NCI-H1048 (cell line): ENCODE measurements around the gene MSRB3.
"Not testable (repeated sequence)": the region's sequence is repeated elsewhere in the genome, so short reads cannot be mapped to it uniquely, and the experiment has no call there.

Source experiments
- DNase-seq: peaks from one replicate; lab custom pipeline; 2025; lab: John Stamatoyannopoulos, UW

Gene MSRB3

GRCh38 chr12:65278576-65279368 lies at the start of gene MSRB3:
TSS of gene MSRB3 (plus strand) at chr12:65278683. CDS start at chr12:65308580, 29,897 bp downstream.
- no peak for DNase-seq

DNA sequence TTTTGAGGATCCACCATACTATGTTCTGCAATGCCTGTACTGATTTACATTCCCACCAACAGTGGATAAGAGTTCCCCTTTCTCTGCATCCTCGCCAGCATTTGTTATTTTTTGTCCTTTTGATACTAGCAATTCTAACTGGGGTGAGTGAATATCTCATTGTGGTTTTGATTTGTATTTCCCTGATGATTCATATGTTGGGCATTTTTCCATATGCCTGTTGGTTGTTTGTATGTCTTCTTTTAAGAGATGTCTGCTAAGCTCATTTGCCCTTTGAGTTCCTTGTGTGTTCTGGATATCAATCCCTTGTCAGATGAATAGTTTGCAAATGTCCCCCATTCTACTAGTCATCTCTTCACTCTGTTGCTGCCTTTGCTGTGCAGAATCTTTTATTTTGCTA lies 49.0 kb upstream of the MSRB3 start:
- no peak for DNase-seq

GRCh38 chr12:65232476-65233077 lies 45.9 kb upstream of the MSRB3 start:
- DNase-seq = no peak

DNA sequence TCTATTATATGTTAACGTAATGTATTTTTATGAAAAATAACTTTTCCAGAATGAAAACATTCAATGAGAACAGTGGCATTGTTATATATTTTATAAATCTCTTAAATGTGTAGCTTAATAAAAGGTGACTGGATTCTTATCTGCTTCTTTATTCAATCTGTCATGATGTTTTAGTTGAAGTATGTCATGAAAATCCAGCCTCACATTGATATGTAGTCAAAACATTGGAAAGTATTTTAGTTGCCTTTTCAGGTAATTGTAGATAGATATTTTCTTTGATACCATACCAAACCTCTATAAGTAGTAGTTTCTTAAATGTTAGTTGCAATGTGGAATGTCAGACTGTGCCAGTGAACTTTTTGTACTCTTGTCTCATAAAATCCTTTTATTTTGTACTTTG lies 41.3 kb upstream of the MSRB3 start:
- DNase-seq = no peak

- DNase-seq = no peak
These were observed 39.9 kb upstream of the MSRB3 start for GRCh38 chr12:65238609-65239008.

GRCh38 chr12:65248656-65249633 lies 29.5 kb upstream of the MSRB3 start:
- DNase-seq = no peak

- DNase-seq = no peak
These were observed 26.0 kb upstream of the MSRB3 start for GRCh38 chr12:65252515-65252914.

GRCh38 chr12:65257986-65258385 lies 20.5 kb upstream of the MSRB3 start:
- DNase-seq = no peak

DNA sequence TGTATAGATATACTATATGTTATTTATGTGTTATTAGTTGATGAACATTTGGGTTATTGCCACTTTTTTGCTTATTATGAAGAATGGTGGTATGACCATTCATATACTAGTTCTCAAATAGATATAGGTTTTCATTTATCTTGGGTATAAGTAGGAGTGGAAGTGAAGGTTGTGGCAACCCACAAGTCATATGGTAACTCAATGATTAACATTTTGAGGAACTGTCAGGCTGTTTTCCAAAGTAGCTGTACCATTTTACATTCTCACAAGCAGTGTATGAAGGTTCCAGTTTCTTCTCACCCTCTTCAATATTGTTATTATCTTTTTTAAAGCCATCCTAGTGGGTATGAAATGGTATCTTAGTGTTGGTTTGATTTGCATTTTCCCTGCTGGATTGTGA lies 19.0 kb upstream of the MSRB3 start:
- no peak for DNase-seq

- no peak for DNase-seq
These were observed 14.7 kb upstream of the MSRB3 start for GRCh38 chr12:65263777-65264176.

DNA sequence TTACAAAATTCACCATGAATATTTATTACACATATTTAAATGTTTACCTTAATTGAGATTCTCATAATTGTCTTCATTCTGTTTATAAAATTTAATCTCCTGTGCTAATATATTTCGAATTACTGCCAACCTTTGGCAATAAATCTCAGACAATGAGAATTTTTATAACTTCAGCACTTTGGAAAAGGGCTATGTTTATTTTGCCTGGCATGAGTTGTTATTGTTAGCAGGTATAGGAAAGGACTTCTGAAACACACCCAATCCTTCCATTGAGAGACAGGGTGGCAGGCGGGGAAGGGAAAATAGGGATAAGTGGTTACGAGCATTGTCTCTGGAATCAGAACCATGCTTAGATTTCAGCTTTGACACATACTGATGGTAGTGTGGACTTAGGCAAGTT lies 12.1 kb upstream of the MSRB3 start:
- no peak for DNase-seq

GRCh38 chr12:65269603-65270002 lies 8.9 kb upstream of the MSRB3 start:
- no peak for DNase-seq

GRCh38 chr12:65274602-65275272 lies 3.7 kb upstream of the MSRB3 start:
- no peak for DNase-seq

DNA sequence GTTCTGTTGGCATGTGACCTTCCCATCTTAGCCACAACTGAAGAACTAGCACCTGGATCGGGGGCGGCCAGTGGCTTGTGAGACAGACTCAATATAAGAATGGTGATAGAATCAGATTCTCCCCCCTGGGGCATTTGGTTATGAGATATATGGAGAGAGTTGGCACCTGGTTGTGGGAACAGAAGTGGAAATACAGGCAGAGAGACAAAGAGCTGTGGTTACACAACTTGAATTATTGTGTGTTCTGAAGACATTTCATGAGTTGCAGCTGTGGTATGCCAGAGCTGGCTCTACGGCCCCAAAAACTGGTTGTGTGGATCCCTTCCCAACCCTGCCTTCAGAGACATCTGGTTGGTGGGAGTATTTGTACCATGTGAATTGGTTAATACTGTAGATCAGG lies 2.9 kb upstream of the MSRB3 start:
- no peak for DNase-seq

- no peak for DNase-seq
These were observed 1.5 kb upstream of the MSRB3 start for GRCh38 chr12:65276916-65277530.

GRCh38 chr12:65277994-65278575 lies 398 bp upstream of the MSRB3 start:
- DNase-seq = no peak

GRCh38 chr12:65279369-65280112 lies 1.1 kb downstream of the MSRB3 start:
- no peak for DNase-seq

DNA sequence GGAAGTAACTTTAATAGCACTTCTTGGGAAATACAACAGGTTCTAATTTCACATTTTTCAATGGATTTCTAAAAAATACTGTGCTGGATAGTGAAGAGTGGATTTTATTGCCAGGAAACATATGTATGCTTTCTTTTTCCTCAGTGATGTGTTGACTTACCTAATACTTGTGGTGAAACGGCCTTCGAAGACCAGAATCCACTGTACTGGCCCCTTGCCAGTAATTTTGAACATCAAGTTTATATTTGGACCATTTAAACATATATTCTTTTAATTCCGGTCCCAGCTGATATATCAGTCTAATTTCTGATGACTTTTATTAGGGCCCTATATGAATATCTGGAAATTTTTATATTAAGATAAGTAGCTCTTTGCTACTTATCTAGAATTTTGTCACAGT lies 1.8 kb downstream of the MSRB3 start:
- no peak for DNase-seq

DNA sequence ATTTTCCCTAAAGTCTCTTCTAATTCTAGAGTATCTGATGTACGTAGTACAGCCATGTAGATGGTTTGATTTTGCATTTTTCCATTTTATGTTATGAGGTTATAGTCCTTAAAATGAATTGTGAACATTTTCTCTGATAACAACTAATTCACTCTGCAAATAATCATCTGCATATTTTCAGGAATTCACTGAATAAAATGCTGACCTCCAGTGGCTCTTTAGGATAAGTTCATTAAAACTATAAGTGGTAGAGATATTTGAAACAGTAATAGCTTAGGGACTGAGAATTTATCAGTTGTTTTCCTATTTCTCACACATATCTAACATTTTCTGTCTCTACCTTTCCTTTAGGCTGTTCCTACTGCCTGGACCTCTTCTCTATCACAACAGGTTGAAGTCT lies 4.4 kb downstream of the MSRB3 start:
- no peak for DNase-seq

DNA sequence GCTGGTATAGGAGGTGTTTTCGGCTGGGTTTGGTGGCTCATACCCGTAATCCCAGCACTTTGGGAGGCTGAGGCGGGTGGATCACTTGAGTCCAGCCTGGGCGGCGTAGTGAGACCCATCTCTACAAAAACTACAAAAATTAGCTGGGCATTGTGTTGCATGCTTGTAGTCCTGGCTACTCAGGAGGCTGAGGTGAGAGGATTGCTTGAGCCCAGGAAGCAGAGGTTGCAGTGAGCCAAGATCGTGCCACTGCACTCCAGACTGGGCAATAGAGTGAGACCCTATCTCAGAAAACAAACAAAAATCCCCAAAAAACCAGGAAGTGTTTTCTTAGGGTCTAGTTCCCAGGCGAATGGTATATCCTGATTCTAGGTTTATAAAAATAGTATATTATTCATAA lies 7.0 kb downstream of the MSRB3 start:
- not testable (repeated sequence) for DNase-seq
